ENCODE data around the gene KAZN. TPM values are rescaled to one million over a fixed set of nuclear protein-coding genes. Genes with fewer than 3 reads are reported as not detected.
A peak's percentile ranks its signal among the peaks of the same experiment; 100 is the strongest.

KAZN gene
- total and polyA plus RNA-seq, 2 of the 8 experiments (the other 6 are each of a cell fraction or from before 2014, with no cell fraction given) = 3.7 to 11.8 TPM

DNA sequence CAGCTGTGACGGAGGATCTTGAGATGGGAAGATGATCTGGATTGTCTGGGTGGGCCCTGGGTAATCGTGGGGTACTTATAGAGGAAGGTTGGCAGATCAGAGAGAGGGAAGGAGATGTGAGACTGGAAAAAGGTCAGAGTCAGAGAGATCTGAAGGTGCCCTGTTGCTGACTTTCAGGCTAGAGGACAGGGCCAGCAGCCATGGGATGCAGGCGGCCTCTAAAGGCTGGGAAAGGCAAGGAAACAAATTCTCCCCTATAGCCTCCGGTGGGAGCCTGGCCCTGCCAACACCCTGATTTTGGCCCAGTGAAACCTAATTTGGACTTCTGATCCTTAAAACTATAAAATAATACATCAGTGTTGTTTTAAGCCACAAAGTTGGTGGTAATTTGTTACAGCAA is 401.5 kb downstream of the KAZN start:
- Histone ChIP-seq H2AK5ac (ENCODE audit: low read depth, low read length) (no peak overlapping the region), H3K27ac (ENCODE audit: low read depth, low read length) (no peak overlapping the region), H3K36me3 (ENCODE audit: control insufficient read depth in 2 of 4, insufficient read depth in 4 of 4, low read length in 3 of 4) (no peaks in the 10 kb centered on the region), H3K4me1 (replicated peaks in 1 of 4; ENCODE audit: control insufficient read depth in 3 of 4, insufficient read depth in 4 of 4, low read length in 3 of 4) (peaks cover 0 to 6% (median under 1%) of the 10 kb centered on the region in 4 experiments; a peak in 4 of 7 replicates), H3K23ac (ENCODE audit: insufficient read length) (no peak overlapping the region), H3K79me2 (ENCODE audit: control insufficient read depth in 1 of 2, insufficient read depth in 2 of 2, low read length in 2 of 2) (no peaks in the 10 kb centered on the region), H3K9me3 (ENCODE audit: insufficient read depth in 2 of 2, low read depth in 1 of 2, low read length in 1 of 2) (no peaks in the 10 kb centered on the region), H3K79me1 (ENCODE audit: low read depth, low read length) (no peaks in the 10 kb centered on the region), H2BK5ac (ENCODE audit: low read depth, low read length) (no peak overlapping the region), H3K4ac (replicated peaks; ENCODE audit: insufficient read length, low read depth, low read length) (no peak overlapping the region), H2BK12ac (ENCODE audit: low read depth, low read length) (no peak overlapping the region), H3K18ac (ENCODE audit: extremely low read depth, low read length) (no peak overlapping the region), H2BK20ac (ENCODE audit: low read length) (no peak overlapping the region), H2AFZ (ENCODE audit: low read length) (no peak overlapping the region), H3K27me3 (replicated peaks in 1 of 4; ENCODE audit: control insufficient read depth in 3 of 4, extremely low read depth in 1 of 4, insufficient read depth in 3 of 4, low read length in 3 of 4) (no peaks in the 10 kb centered on the region), H3K14ac (ENCODE audit: insufficient read length) (no peak overlapping the region), H2BK15ac (ENCODE audit: low read length) (no peak overlapping the region), H4K91ac (replicated peaks; ENCODE audit: insufficient read length, low read length) (no peak overlapping the region), H2BK120ac (replicated peaks; ENCODE audit: low read depth, low read length) (no peak overlapping the region), H4K20me1 (replicated peaks in 1 of 2; ENCODE audit: control insufficient read depth in 1 of 2, insufficient read depth in 2 of 2, low read length in 2 of 2) (no peaks in the 10 kb centered on the region), H3K23me2 (ENCODE audit: low read depth, low read length) (no peaks in the 10 kb centered on the region), H3K4me3 (ENCODE audit: extremely low read depth in 1 of 4, insufficient read depth in 2 of 4, low read depth in 3 of 4, low read length in 4 of 4) (no peak overlapping the region), H4K5ac (ENCODE audit: insufficient read length, low read depth, low read length) (no peak overlapping the region), H3K56ac (replicated peaks; ENCODE audit: insufficient read length, low read depth, low read length) (no peak overlapping the region), H3K9ac (replicated peaks in 1 of 4; ENCODE audit: extremely low read depth in 1 of 4, low read depth in 3 of 4, low read length in 3 of 4) (no peak overlapping the region), H3K4me2 (ENCODE audit: insufficient read depth in 1 of 2, low read depth in 2 of 2, low read length in 2 of 2) (no peak overlapping the region), H4K8ac (ENCODE audit: extremely low read depth, insufficient read depth, low read length) (no peak overlapping the region)
- 86% methylated on average over 4 of the region's 4 CpGs; no CpG with 5 or more reads in 1 of the 2 experiments for WGBS, 2 experiments (ENCODE audit: extremely low coverage in 1 of 2, insufficient coverage in 1 of 2, insufficient read length in 1 of 2, insufficient replicate concordance in 2 of 2, low coverage in 1 of 2, low lambda C conversion rate in 2 of 2, missing lambda C conversion rate in 1 of 2)
- FAIRE-seq (no peak), DNase-seq (ENCODE audit: low read depth in 1 of 2, low spot score in 2 of 2) (no peak)
- ChIA-PET CTCF (ENCODE audit: partially characterized antibody) (interaction anchor here (0.6 to 1.6 kb wide), 2 partner anchors 28 to 152 kb away, joined by 3 to 5 read pairs; no protein-coding TSS in a partner anchor), POLR2A (ENCODE audit: partially characterized antibody) (interaction anchor here (0.6 kb wide), 1 partner anchor 53 kb away, joined by 3 read pairs; no protein-coding TSS in a partner anchor)
- TF ChIP-seq SIX5 (IDR thresholded peaks at IDR 0.05; ENCODE audit: low read depth, low read length) = no peak
- TF ChIP-seq TAF7 (optimal IDR thresholded peaks at IDR 0.05; ENCODE audit: borderline replicate concordance, low read depth, low read length) = no peak
- TF ChIP-seq RAD21 (IDR thresholded peaks at IDR 0.05 in 1 of 2, conservative IDR thresholded peaks at IDR 0.05 in 1 of 2; ENCODE audit: low read depth in 2 of 2, low read length in 2 of 2) = peak; percentile 26 to 38; a peak in 2 of 4 replicates
- TF ChIP-seq, protein P1, sequence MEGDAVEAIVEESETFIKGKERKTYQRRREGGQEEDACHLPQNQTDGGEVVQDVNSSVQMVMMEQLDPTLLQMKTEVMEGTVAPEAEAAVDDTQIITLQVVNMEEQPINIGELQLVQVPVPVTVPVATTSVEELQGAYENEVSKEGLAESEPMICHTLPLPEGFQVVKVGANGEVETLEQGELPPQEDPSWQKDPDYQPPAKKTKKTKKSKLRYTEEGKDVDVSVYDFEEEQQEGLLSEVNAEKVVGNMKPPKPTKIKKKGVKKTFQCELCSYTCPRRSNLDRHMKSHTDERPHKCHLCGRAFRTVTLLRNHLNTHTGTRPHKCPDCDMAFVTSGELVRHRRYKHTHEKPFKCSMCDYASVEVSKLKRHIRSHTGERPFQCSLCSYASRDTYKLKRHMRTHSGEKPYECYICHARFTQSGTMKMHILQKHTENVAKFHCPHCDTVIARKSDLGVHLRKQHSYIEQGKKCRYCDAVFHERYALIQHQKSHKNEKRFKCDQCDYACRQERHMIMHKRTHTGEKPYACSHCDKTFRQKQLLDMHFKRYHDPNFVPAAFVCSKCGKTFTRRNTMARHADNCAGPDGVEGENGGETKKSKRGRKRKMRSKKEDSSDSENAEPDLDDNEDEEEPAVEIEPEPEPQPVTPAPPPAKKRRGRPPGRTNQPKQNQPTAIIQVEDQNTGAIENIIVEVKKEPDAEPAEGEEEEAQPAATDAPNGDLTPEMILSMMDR (IDR thresholded peaks at IDR 0.05; ENCODE audit: control extremely low read depth in 1 of 3, insufficient read depth in 1 of 3, low read depth in 1 of 3, low read length in 3 of 3) = peak in 2 of 3 experiments; percentile 1 to 22; a peak in 2 of 4 replicates
- TF ChIP-seq POLR2AphosphoS5 (IDR thresholded peaks at IDR 0.05; ENCODE audit: low read depth, low read length) = no peak
